HG02678 (cell line): ENCODE data around the gene MEAK7.
A peak's percentile ranks its signal among the peaks of the same experiment; 100 is the strongest.

ENCODE experiments used
- ATAC-seq: cut with Tn5 transposase; IDR thresholded peaks from one replicate; pipeline ENCODE4 v1.9.1; 2021; ENCODE audit warnings: mild to moderate bottlenecking, moderate library complexity; ENCODE audit not compliant: unreplicated experiment

Gene MEAK7

GRCh38 chr16:84513123-84513522, 8.7 kb upstream of the MEAK7 start:
- no peak for ATAC-seq

GRCh38 chr16:84511831-84512230, 7.4 kb upstream of the MEAK7 start:
- ATAC-seq = no peak

- ATAC-seq = peak; percentile 38
These were observed 6.8 kb upstream of the MEAK7 start for GRCh38 chr16:84511180-84511800.

DNA sequence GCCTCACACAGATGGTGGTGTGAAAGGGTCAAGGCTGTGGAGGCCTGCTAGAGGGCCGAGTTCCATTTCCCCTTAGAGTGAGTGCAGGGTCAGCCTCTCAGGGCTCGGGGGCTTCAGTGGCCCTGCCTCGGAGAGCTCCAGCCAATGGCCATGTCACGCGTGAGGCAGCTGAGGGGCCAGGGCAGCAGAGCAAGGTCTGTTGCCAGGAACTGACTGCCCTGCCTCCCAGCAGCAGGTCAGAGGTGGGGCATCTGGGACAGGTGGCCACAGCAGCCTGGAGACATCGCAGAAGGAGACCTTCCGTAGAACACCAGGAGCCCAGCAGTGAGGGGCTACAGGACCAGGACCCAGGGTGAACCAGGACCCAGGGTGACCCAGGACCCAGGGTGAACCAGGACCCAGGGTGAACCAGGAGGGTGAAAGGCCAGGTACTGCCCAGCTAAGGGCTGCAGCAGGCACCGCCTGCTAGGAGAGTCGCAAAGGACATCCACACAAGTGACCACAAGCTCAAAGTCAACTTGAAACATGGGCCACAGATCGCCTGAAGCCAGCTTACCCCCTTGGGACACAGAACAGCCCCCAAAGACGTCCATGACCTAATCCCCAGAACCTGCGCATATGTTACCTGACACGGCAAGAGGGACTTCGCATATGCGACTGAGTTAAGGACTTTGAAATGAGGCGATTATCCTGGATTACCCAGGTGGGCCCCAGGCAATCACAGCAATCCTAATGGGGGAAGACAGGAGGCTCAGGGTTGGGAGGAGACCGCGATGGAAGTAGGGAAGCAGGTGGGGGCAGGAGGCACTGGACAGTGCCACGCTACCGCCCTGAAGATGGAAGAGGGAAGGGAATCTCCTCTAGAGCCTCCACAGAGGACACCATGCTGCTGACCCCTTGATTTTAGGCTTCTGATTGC, 4.8 kb upstream of the MEAK7 start:
- ATAC-seq = no peak

DNA sequence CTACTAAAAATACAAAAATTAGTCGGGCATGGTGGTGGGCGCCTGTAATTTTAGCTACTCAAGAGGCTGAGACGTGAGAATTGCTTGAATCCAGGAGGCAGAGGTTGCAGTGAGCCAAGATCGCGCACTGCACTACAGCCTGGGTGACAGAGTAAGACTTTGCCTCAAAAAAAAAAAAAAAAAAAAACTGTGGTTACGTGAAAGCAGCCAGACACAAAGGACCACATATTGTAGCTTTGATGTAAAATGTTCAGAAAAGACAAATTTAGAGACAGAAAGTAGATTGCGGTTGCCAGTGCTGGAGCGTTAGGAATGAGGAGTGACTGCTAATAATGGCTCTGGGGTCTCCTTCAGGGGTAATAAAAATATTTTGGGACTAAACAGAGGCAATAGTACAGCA, 4.0 kb upstream of the MEAK7 start:
- ATAC-seq = no peak

GRCh38 chr16:84507011-84507982, 2.8 kb upstream of the MEAK7 start:
- ATAC-seq = no peak

GRCh38 chr16:84505249-84506187, 1.1 kb upstream of the MEAK7 start:
- no peak for ATAC-seq

- ATAC-seq = no peak
These were observed 586 bp downstream of the MEAK7 start for GRCh38 chr16:84503751-84504395.

DNA sequence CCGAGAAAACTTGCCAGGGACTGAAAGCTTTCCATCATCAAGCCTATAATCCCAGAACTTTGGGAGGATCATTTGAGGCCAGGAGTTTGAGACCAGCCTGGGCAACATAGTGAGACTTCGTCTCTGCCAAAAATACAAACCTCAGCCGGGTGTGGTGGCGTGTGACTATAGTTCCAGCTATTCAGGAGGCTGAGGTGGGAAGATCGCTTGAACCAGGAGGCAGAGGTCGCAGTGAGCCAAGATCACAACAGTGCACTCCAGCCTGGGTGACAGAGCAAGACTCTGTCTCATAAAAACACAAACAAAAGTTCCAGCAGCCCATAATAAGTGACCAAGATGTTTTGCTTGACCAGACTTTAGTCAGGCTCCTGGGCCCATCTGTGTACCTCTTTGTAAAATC, 1.9 kb downstream of the MEAK7 start:
- ATAC-seq = no peak

- no peak for ATAC-seq
These were observed 2.4 kb downstream of the MEAK7 start for GRCh38 chr16:84502075-84502474.

DNA sequence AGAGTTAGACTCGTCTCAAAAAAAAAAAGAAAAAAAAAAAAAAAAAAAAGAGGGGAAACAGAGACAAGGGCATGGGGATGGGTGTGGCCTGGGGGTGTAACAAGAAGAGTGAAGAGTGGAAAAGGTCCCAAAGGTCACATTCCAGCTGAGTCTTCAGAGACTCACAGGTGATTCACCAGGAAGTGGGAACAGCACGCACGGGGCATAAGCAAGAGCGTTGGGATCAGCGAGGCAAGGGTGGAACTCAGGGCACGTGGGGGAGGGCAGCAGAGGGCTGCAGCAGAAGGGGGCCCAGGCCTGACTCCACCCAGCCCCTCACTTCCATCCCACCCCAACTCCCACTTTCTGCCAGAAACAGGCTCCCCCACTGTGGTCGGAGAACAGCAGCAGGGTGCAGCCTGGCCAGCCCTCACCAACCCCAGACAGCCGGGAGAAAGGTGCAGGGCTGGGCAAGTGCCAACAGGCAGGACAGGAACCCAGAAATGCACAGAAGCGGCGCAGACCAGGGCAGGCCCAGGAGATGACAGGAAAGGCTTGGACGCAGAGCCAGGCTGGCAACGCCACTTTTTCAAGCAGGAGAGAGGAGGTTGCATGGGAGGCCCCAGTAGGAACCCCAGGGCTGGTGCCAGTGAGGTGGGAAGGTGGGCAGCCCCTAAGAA, 3.3 kb downstream of the MEAK7 start:
- ATAC-seq = no peak

- no peak for ATAC-seq
These were observed 3.9 kb downstream of the MEAK7 start for GRCh38 chr16:84500531-84500930.

DNA sequence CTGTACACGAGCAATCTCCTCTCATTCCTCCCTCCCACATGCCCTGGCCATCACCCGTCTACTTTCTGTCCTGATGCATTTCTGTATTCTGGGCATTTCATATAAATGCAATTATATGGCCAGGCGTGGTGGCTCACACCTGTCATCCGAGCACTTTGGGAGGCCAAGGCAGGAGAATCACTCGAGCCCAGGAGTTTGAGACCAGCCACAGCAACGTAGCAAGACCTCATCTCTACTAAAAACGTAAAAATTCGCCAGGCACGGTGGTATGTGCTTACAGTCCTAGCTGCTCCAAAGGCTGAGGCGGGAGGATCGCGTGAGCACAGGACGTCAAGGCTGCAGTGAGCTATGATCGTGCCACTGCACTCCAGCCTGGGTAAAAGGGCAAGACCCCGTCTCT, 4.8 kb downstream of the MEAK7 start:
- no peak for ATAC-seq

DNA sequence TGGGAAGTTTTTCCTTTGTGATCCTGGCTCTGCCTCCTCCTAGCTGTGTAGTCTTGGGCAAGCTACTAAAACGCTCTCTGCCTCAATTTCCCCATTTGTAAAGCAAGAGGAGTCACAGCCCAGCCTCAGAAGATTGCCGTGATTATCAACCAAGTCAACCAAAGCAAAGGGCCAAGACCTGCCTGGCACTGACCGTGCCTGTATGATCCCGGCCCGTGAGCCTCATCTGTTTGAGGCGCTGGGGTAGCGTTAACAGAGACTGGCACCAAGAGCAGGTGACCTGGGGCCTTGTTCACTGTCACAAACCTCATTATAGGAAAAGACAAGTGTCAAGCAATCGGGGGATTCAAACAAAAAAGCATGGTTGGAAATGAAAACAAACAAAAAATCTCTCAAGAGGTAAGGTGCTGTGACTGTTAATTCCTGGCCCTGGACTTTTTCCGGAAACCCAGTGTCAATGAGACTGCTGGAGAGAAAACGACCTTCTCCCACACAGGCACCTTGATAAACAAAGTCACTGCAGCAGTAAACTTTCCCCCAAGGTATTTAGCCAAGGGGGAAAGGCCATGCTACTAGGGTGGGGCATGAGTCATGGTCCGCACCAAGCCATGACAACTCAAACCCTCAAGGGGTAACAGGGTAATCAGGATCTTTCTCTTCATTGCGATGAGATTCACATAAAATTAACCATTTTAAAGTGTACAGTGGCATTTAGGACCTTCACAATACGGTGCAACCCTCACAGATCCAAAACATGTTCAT, 5.4 kb downstream of the MEAK7 start:
- no peak for ATAC-seq

GRCh38 chr16:84498223-84498610, 6.2 kb downstream of the MEAK7 start:
- ATAC-seq = no peak

- ATAC-seq = no peak
These were observed 6.8 kb downstream of the MEAK7 start for GRCh38 chr16:84497418-84498222.

DNA sequence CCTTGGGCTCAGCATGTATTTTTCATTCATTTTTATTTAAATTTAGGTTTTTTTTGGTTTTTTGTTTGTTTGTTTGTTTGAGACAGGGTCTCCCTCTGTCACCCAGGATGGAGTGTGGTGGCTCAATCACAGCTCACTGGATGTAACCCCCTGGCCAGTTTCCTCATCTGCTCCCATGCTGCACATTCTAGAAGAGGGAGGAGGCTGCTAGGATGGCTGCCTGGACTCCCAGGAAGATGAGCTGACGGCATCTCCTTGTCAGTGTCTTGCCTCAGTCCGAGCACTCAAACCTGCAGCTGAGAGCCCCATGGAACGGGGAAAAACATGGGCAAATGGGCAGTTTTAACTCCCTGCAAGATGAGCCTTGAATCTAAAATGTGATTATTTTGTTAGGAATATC, 7.5 kb downstream of the MEAK7 start:
- ATAC-seq = no peak

DNA sequence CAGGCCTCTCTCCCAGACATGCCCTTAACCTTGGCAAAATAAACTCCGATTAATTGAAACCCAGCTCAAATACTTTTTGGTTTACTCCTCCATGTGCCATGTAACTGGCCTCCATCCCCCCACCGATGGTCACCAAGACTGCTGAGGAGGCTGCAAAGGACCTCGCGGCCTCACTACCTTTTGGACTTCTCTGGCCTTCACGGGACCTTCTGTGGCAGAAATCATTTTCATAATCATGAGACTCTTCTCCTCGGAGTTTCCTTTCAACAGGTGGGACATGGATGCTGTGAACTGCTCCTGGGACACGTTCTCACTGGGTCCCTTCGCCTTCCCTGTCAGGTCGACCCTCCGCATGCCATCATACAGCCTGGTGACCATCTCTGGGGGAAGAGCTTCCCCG, 9.0 kb downstream of the MEAK7 start:
- ATAC-seq = no peak
